HG03575 (cell line): ENCODE measurements around the gene KIAA1328.

Experiments
- ATAC-seq: cut with Tn5 transposase; IDR thresholded peaks from one replicate; pipeline ENCODE4 v1.9.1; 2021; ENCODE audit not compliant: unreplicated experiment, insufficient number of reproducible peaks, low FRiP score; ENCODE audit errors: extremely low read depth

The KIAA1328 gene

GRCh38 chr18:37258131-37258530 lies 429.2 kb downstream of the KIAA1328 start:
- no peak for ATAC-seq

GRCh38 chr18:37258819-37259218 lies 429.9 kb downstream of the KIAA1328 start:
- ATAC-seq = no peak

- no peak for ATAC-seq
These were observed 430.8 kb downstream of the KIAA1328 start for GRCh38 chr18:37259711-37260110.

GRCh38 chr18:37260367-37261093 lies 431.6 kb downstream of the KIAA1328 start:
- no peak for ATAC-seq

GRCh38 chr18:37261246-37261840 lies 432.4 kb downstream of the KIAA1328 start:
- no peak for ATAC-seq

GRCh38 chr18:37261988-37262387 lies 433.1 kb downstream of the KIAA1328 start:
- no peak for ATAC-seq

- ATAC-seq = no peak
These were observed 436.0 kb downstream of the KIAA1328 start for GRCh38 chr18:37264956-37265355.

GRCh38 chr18:37265382-37265781 lies 436.5 kb downstream of the KIAA1328 start:
- ATAC-seq = no peak

- ATAC-seq = no peak
These were observed 437.4 kb downstream of the KIAA1328 start for GRCh38 chr18:37266290-37266689.

- no peak for ATAC-seq
These were observed 441.2 kb downstream of the KIAA1328 start for GRCh38 chr18:37270038-37270665.

- ATAC-seq = no peak
These were observed 441.7 kb downstream of the KIAA1328 start for GRCh38 chr18:37270666-37271052.

GRCh38 chr18:37272226-37272625 lies 443.3 kb downstream of the KIAA1328 start:
- no peak for ATAC-seq

GRCh38 chr18:37272841-37273240 lies 443.9 kb downstream of the KIAA1328 start:
- no peak for ATAC-seq

- ATAC-seq = no peak
These were observed 445.6 kb downstream of the KIAA1328 start for GRCh38 chr18:37274309-37275236.

- no peak for ATAC-seq
These were observed 446.4 kb downstream of the KIAA1328 start for GRCh38 chr18:37275237-37275741.

GRCh38 chr18:37276111-37276890 lies 447.4 kb downstream of the KIAA1328 start:
- no peak for ATAC-seq

GRCh38 chr18:37277804-37278203 lies 448.9 kb downstream of the KIAA1328 start:
- ATAC-seq = no peak
